Embryonic facial prominence (tissue), 1 donor: ENCODE measurements around the gene TJAP1.
"Not testable (repeated sequence)": the region's sequence is repeated elsewhere in the genome, so short reads cannot be mapped to it uniquely, and the experiment has no call there.

Source experiments
- DNase-seq: peaks from one replicate; pipeline ENCODE4 v3.0.0-alpha.2; 2016; ENCODE audit errors: extremely low spot score

TJAP1 gene

DNA sequence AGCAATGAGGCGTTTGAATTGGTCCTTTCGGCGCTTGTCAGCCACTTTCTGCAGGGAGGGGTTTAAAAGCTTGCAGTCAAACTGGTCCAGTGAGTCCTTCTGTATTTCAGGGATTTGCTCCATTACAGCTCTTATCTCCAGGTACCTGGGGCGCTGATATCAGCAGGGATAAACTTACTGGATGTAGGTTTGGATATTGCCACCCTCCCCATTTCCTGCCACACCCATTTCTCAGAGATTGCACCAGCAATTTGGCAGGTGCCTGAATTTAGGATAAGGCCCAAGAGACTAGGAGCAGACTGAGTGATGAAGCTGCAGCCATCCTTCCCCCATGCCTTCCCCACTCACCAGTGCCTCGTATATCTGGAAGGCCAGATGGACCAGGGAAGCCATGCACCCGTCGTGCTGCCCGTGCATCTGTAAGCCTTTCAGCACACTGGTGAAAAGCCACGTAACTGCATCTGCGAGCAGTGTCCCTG lies 47.2 kb downstream of the TJAP1 start:
- DNase-seq, result no peak

DNA sequence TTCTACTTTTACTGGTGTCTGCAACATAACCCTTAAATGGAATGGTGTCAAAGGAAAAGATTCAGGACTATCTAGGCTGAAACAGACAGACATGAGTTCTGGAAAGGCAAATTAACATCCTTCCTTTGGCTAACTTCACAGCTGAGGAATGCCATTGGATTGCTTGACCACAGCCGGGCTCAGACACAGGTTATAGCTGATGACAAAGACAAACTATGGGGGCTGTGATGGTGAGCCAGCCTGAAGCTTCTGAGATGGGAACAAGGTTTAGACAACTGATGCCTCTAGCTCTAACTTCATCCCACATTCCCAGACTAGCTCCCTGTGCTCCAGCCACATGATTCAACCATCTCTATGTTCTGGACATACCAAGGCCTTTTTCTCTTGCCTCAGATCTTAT lies 54.8 kb downstream of the TJAP1 start:
- no peak for DNase-seq

DNA sequence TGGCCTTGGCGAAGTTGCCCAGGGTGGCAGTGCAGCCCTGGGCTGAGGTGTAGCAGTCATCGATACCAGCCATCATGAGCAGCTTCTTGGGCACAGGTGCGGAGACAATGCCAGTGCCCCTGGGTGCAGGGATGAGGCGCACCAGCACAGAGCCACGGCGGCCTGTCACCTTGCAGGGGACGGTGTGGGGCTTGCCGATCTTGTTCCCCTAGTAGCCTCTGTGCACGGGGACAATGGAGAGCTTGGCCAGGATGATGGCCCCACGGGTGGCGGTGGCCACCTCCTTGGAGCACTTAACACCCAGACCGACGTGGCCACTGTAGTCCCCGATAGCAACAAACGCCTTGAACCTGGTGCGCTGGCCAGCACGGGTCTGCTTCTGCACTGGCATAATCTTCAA lies 61.6 kb downstream of the TJAP1 start:
- DNase-seq, result not testable (repeated sequence)

DNA sequence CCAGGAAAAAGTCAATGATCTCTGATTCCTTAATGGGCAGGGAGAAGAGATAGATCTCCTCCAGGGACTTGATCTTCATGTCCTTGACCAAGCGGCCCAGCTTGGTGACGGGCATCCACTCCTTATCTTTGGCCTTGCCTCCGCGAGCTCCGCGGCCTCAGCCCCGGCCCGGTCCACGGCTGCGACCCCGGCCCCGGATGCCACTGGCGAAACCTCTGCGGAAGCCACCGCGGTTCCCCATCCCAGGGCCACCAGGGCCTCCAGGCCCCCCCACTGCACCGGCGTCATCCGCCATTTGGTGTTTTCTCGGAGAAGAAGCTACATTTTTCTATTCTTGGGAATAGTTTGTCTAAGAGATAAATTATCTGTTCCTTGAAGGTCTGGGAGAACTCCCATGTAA lies 62.0 kb downstream of the TJAP1 start:
- DNase-seq, result not testable (repeated sequence)

DNA sequence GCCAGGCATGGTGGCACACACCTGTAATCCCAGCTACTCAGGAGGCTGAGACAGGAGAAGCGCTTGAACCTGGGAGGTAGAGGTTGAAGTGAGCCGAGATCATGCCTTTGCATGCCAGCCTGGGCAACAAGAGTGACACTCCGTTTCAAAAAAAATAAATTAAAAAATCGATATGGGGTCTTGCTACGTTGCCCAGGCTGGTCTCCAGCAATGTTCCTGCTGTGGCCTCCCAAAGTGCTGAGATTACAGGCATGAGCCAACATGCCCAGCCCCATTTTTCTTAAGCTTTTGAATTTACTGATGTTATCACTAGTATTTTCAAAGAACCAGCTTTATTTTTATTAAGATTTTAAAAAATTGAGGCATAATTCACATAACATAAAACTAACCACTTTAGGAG lies 63.1 kb downstream of the TJAP1 start:
- DNase-seq, result no peak

DNA sequence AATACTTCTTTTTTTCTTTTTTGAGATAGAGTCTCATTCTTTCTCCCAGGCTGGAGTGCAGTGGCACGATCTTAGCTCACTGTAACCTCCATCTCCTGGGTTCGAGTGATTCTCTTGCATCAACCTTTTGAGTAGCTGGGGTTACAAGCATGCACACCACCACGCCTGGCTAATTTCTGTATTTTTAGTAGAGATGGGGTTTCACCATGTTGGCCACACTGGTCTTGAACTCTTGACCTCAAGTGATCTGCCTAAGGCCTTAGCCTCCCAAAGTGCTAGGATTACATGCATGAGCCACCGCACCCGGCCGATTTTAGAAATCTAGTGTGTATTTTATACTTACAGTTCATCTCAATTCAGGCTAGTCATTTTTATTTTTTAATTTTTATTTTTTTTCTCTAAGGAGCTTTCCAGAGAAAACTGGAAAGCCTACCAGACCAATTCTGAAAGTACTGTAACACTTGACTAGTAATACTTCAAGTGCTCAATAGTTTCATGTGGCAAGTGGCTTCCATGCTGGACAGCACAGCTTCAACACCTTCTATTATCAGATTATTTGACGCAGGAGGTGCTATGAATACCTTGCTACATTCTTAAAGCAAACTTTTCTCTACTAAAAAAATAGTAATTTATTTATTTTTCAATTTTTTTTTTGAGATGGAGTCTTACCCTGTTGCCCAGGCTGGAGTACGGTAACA lies 64.6 kb downstream of the TJAP1 start:
- DNase-seq, result no peak

DNA sequence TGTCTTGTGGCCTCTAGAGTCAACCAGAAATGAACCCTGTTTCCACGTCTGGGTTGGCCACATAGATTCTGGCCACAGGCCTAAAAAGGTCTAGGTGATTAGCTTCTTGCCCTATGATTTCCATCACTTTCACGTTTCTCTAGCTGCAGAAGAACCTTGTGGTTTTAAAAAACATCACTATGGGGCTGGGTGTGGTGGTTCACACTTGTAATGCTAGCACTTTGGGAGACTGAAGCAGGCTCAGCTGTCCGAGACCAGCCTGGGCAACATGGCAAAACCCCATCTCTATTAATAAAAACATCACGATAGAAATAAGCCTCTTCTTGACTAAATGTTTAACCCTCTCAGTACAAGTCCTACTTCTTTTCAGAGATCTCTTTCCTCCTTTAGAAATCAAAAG lies 67.1 kb downstream of the TJAP1 start:
- DNase-seq, result no peak

DNA sequence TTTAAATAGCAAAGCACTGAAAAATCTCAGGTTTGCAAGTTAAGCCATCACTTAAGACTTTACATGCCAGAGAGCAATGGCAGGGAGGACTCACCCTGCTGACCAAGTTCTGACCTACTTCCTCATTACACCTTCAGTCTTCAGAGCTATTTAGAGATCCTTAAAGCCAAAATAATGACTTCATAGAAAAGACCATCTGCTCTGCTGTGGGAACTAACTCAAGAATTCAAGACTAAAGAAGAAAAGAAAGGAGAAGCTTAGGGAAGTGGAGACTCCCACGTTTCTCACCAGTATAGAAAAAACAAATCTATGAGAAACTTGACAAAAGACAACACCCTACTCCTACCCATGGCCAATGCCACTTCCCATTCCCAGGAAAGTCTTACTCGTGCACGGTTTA lies 69.9 kb downstream of the TJAP1 start:
- no peak for DNase-seq
